ENCODE measurements around the gene UQCC2.

Gene UQCC2

GRCh38 chr6:33688451-33689147 lies 22.9 kb downstream of the UQCC2 start:
- DNase-seq: no peak

GRCh38 chr6:33688006-33688405 lies 23.5 kb downstream of the UQCC2 start:
- DNase-seq: no peak

- DNase-seq: no peak
These were observed 24.2 kb downstream of the UQCC2 start for GRCh38 chr6:33686981-33687975.

GRCh38 chr6:33686225-33686924 lies 25.1 kb downstream of the UQCC2 start:
- no peak for DNase-seq

- no peak for DNase-seq
These were observed 25.9 kb downstream of the UQCC2 start for GRCh38 chr6:33685411-33686224.

- no peak for DNase-seq
These were observed 26.5 kb downstream of the UQCC2 start for GRCh38 chr6:33684983-33685382.

- DNase-seq: no peak
These were observed 27.0 kb downstream of the UQCC2 start for GRCh38 chr6:33684428-33684896.

GRCh38 chr6:33683576-33684427 lies 27.7 kb downstream of the UQCC2 start:
- no peak for DNase-seq

- no peak for DNase-seq
These were observed 28.4 kb downstream of the UQCC2 start for GRCh38 chr6:33683051-33683571.

- no peak for DNase-seq
These were observed 29.2 kb downstream of the UQCC2 start for GRCh38 chr6:33682341-33682740.

- DNase-seq: no peak
These were observed 31.7 kb downstream of the UQCC2 start for GRCh38 chr6:33679761-33680160.

- DNase-seq: no peak
These were observed 32.5 kb downstream of the UQCC2 start for GRCh38 chr6:33678932-33679490.

GRCh38 chr6:33678233-33678931 lies 33.1 kb downstream of the UQCC2 start:
- no peak for DNase-seq

- no peak for DNase-seq
These were observed 33.8 kb downstream of the UQCC2 start for GRCh38 chr6:33677689-33678088.

GRCh38 chr6:33677143-33677660 lies 34.3 kb downstream of the UQCC2 start:
- DNase-seq: no peak

- no peak for DNase-seq
These were observed 34.9 kb downstream of the UQCC2 start for GRCh38 chr6:33676416-33677142.

- no peak for DNase-seq
These were observed 35.5 kb downstream of the UQCC2 start for GRCh38 chr6:33675968-33676367.

- DNase-seq: no peak
These were observed 37.6 kb downstream of the UQCC2 start for GRCh38 chr6:33673851-33674250.

GRCh38 chr6:33672808-33673207 lies 38.7 kb downstream of the UQCC2 start:
- no peak for DNase-seq
